SK-N-SH (cell line): Measurements from ENCODE around the gene ENOPH1. TPM values are rescaled to one million over a fixed set of nuclear protein-coding genes. Genes with fewer than 3 reads are reported as not detected.
A peak's percentile ranks its signal among the peaks of the same experiment; 100 is the strongest.

Source experiments
- CTCF ChIA-PET: fragments of 300-600, 350-600 bp; formaldehyde crosslinking; extraction: SDS; loops from one replicate; lab custom pipeline; 2021; lab: Yijun Ruan, JAX
- POLR2A ChIA-PET: fragments of 350-600 bp; sonication (Branson Sonifier 250); formaldehyde crosslinking; extraction: SDS; loops from one replicate; lab custom pipeline; 2020; ENCODE audit warnings: antibody characterized with exemption, inconsistent platforms; lab: Yijun Ruan, JAX
- DNase-seq: peaks from one replicate; pipeline ENCODE4 v3.0.0; 2012
- H2AFZ ChIP-seq: fragments of 200-600 bp; sonication (generic); 2 replicates; pipeline ENCODE4 v1.8.1; 2016; ENCODE audit warnings: antibody characterized with exemption, mild to moderate bottlenecking, low read depth
- H3F3A ChIP-seq: fragments of 200-600 bp; sonication (generic); replicated peaks from 2 replicates; pipeline ENCODE3; 2016; ENCODE audit warnings: antibody characterized with exemption, mild to moderate bottlenecking; ENCODE audit not compliant: insufficient read depth
- H3K27ac ChIP-seq, 2 experiments: fragments of 200-500 bp in 1 of 2; fragments of 200-600 bp in 1 of 2; sonication (Bioruptor generic) in 1 of 2; sonication (generic), shearing (Covaris generic) in 1 of 2; 2 replicates each; pipeline versions ENCODE4 v1.5.1 to v1.6.1; 2014 to 2016; ENCODE audit warnings: low read depth in 2 of 2, inconsistent platforms in 1 of 2, low read length in 1 of 2, mild to moderate bottlenecking in 1 of 2, mixed read lengths in 1 of 2
- H3K27me3 ChIP-seq: fragments of 200-600 bp; sonication (generic), shearing (Covaris generic); 2 replicates; pipeline ENCODE4 v1.6.1; 2016; ENCODE audit warnings: mixed run types; ENCODE audit not compliant: insufficient read depth
- H3K36me3 ChIP-seq, 2 experiments: fragments of 200-500 bp in 1 of 2; fragments of 200-600 bp in 1 of 2; sonication (Bioruptor generic) in 1 of 2; sonication (generic) in 1 of 2; replicated peaks in 1 of 2; 2 replicates each; pipeline versions ENCODE3 to v1.5.1; 2014 to 2016; ENCODE audit warnings: low read length in 1 of 2, mild to moderate bottlenecking in 1 of 2; ENCODE audit not compliant: insufficient read depth in 2 of 2, control insufficient read depth in 1 of 2
- H3K4me1 ChIP-seq, 2 experiments: fragments of 200-500 bp in 1 of 2; fragments of 200-600 bp in 1 of 2; sonication (Bioruptor generic) in 1 of 2; sonication (generic), shearing (Covaris generic) in 1 of 2; 2 replicates each; pipeline versions ENCODE4 v1.5.1 to v1.6.1; 2014 to 2016; ENCODE audit warnings: low read depth in 1 of 2, low read length in 1 of 2, mixed run types in 1 of 2; ENCODE audit not compliant: insufficient read depth in 2 of 2, control insufficient read depth in 1 of 2
- H3K4me2 ChIP-seq: fragments of 200-600 bp; sonication (generic), shearing (Covaris generic); 2 replicates; pipeline ENCODE4 v1.6.1; 2017; ENCODE audit warnings: mixed run types
- H3K4me3 ChIP-seq, 2 experiments: fragments of 200-500 bp in 1 of 2; fragments of 200-600 bp in 1 of 2; sonication (Bioruptor generic) in 1 of 2; sonication (generic), shearing (Covaris generic) in 1 of 2; 2 replicates each; pipeline versions ENCODE4 v1.5.1 to v1.8.1; 2014 to 2016; ENCODE audit warnings: low read depth in 2 of 2, inconsistent platforms in 1 of 2, low read length in 1 of 2, mild to moderate bottlenecking in 1 of 2, mixed read lengths in 1 of 2, moderate library complexity in 1 of 2
- H3K79me2 ChIP-seq: fragments of 200-600 bp; sonication (generic); 2 replicates; pipeline ENCODE4 v1.8.1; 2017; ENCODE audit warnings: mild to moderate bottlenecking; ENCODE audit not compliant: insufficient read depth
- H3K9ac ChIP-seq: fragments of 200-600 bp; sonication (generic); 2 replicates; pipeline ENCODE4 v1.6.1; 2017; ENCODE audit warnings: mixed run types
- H3K9me2 ChIP-seq: fragments of 200-600 bp; sonication (generic); 2 replicates; pipeline ENCODE4 v1.6.1; 2017; ENCODE audit warnings: mixed run types
- H3K9me3 ChIP-seq: fragments of 200-600 bp; sonication (generic); 2 replicates; pipeline ENCODE4 v1.6.1; 2017; ENCODE audit warnings: mixed run types, mild to moderate bottlenecking, moderate library complexity
- H4K20me1 ChIP-seq: fragments of 200-600 bp; sonication (generic); 2 replicates; pipeline ENCODE4 v1.6.1; 2017; ENCODE audit warnings: mild to moderate bottlenecking, mixed run types; ENCODE audit not compliant: insufficient read depth
- ELF1 ChIP-seq: IDR thresholded peaks from 2 replicates; pipeline ENCODE4 v1.4.0; 2012
- EZH2phosphoT487 ChIP-seq: fragments of 200-600 bp; sonication (generic); IDR thresholded peaks from 2 replicates; pipeline ENCODE4 v1.6.1; 2017; ENCODE audit warnings: low read depth, mixed run types, mild to moderate bottlenecking, antibody characterized with exemption, moderate library complexity, borderline replicate concordance
- FOSL2 ChIP-seq: IDR thresholded peaks from 2 replicates; pipeline ENCODE4 v1.4.0; 2012; ENCODE audit warnings: low read depth, mild to moderate bottlenecking, moderate library complexity, borderline replicate concordance
- FOXJ3 ChIP-seq: sonication (generic); formaldehyde crosslinking; IDR thresholded peaks from 2 replicates; pipeline ENCODE4 v1.5.1; 2020; ENCODE audit warnings: mild to moderate bottlenecking, missing genetic modification reagents
- FOXM1 ChIP-seq: IDR thresholded peaks from 2 replicates; pipeline ENCODE4 v1.4.0; 2012; ENCODE audit warnings: low read depth, mild to moderate bottlenecking
- GABPA ChIP-seq: IDR thresholded peaks from 2 replicates; pipeline ENCODE4 v1.4.0; 2012; ENCODE audit warnings: low read depth, mild to moderate bottlenecking
- IRF3 ChIP-seq: fragments of 150-350 bp; IDR thresholded peaks from 2 replicates; pipeline ENCODE4 v1.6.1; 2016; ENCODE audit warnings: mild to moderate bottlenecking, low read depth, low read length
- MAX ChIP-seq: IDR thresholded peaks from 2 replicates; pipeline ENCODE4 v1.4.0; 2012; ENCODE audit warnings: low read depth
- MEF2A ChIP-seq: IDR thresholded peaks from 2 replicates; pipeline ENCODE4 v1.4.0; 2012; ENCODE audit warnings: low read depth, borderline replicate concordance
- MXI1 ChIP-seq: IDR thresholded peaks from 2 replicates; pipeline ENCODE4 v1.6.1; 2012; ENCODE audit warnings: mild to moderate bottlenecking, low read depth, low read length, improper control_type of control experiment
- NRF1 ChIP-seq: IDR thresholded peaks from 2 replicates; pipeline ENCODE4 v1.6.1; 2012; ENCODE audit warnings: low read depth, mild to moderate bottlenecking, low read length
- RAD21 ChIP-seq: IDR thresholded peaks from 2 replicates; pipeline ENCODE4 v1.6.1; 2012; ENCODE audit warnings: mild to moderate bottlenecking, low read length
- RCOR1 ChIP-seq: fragments of 150-350 bp; IDR thresholded peaks from 2 replicates; pipeline ENCODE4 v1.6.1; 2017; ENCODE audit warnings: antibody characterized with exemption, low read length
- RXRA ChIP-seq: IDR thresholded peaks from 2 replicates; pipeline ENCODE4 v1.4.0; 2012; ENCODE audit warnings: low read depth, mild to moderate bottlenecking, borderline replicate concordance
- SIN3A ChIP-seq: IDR thresholded peaks from 2 replicates; pipeline ENCODE4 v1.6.1; 2012; ENCODE audit warnings: low read depth, mild to moderate bottlenecking, low read length, moderate library complexity, borderline replicate concordance
- SMC3 ChIP-seq: IDR thresholded peaks from 2 replicates; pipeline ENCODE4 v1.6.1; 2012; ENCODE audit warnings: low read depth, low read length, improper control_type of control experiment
- TCF12 ChIP-seq: IDR thresholded peaks from 2 replicates; pipeline ENCODE4 v1.4.0; 2012
- TEAD4 ChIP-seq: IDR thresholded peaks from 2 replicates; pipeline ENCODE4 v1.4.0; 2012; ENCODE audit warnings: mild to moderate bottlenecking, borderline replicate concordance; ENCODE audit not compliant: insufficient read depth
- USF2 ChIP-seq: fragments of 150-350 bp; IDR thresholded peaks from 2 replicates; pipeline ENCODE4 v1.6.1; 2017; ENCODE audit warnings: antibody characterized with exemption, low read length, low read depth, borderline replicate concordance
- YY1 ChIP-seq: IDR thresholded peaks from 2 replicates; pipeline ENCODE4 v1.4.0; 2012; ENCODE audit warnings: low read depth, mild to moderate bottlenecking
- ZBTB33 ChIP-seq: IDR thresholded peaks from 2 replicates; pipeline ENCODE4 v1.4.0; 2012; ENCODE audit warnings: low read depth, borderline replicate concordance
- WGBS: methylation state at CpG from one replicate; pipeline ENCODE4 v1.1.6; 2017; ENCODE audit warnings: low lambda C conversion rate; 5-methylcytosine and 5-hydroxymethylcytosine counted together
- polyA plus RNA-seq, 3 experiments: library from polyadenylated mRNA; depleted of rRNA; stranded (reverse); fragments of >200 nt; gene quantifications; 2 replicates each; pipeline ENCODE4 v1.2.3, GENCODE V29; 2012

Gene ENOPH1
- polyA plus RNA-seq, 1 of the 3 experiments (the other 2 are of a cell fraction) = 14.9 TPM

- peak; percentile 86; the same call in 1 of the 2 replicates for TF ChIP-seq SIN3A
- TF ChIP-seq NRF1 = peak; percentile 58
- no peak for TF ChIP-seq TCF12
- TF ChIP-seq MAX = peak; percentile 95
- peak; percentile 96 for TF ChIP-seq MXI1
- no peak; the same call in 1 of the 2 replicates for TF ChIP-seq ZBTB33
- TF ChIP-seq RXRA = no peak
- TF ChIP-seq YY1 = no peak
- no peak for TF ChIP-seq IRF3
Observed at GRCh38 chr4:82430193-82430963, at the start of gene ENOPH1, which contains the start of gene HNRNPDL (continued).

GRCh38 chr4:82380831-82381230 lies 49.6 kb upstream of the ENOPH1 start:
- H3K27me3 ChIP-seq = no peaks in the 10 kb centered on the region
- no peak overlapping the region for H3K27ac ChIP-seq
- H2AFZ ChIP-seq = no peak overlapping the region
- 0 out of 2 replicates have a peak, but pooled peaks cover 4% of the 10 kb centered on the region for H4K20me1 ChIP-seq
- H3K9ac ChIP-seq = no peak overlapping the region
- H3K4me3 ChIP-seq = no peak overlapping the region
- ChIA-PET POLR2A (interaction anchor here (1.3 to 1.5 kb wide), 2 partner anchors 20 to 48 kb away, joined by 3 to 5 read pairs; no protein-coding TSS in a partner anchor), CTCF (interaction anchor here (1.6 kb wide), 1 partner anchor 49 kb away, joined by 8 read pairs; the partner anchor contains the start of gene HNRNPDL)
- H3K9me2 ChIP-seq = no peaks in the 10 kb centered on the region
- no peak for TF ChIP-seq IRF3
- TF ChIP-seq RAD21 = no peak
- TF ChIP-seq RCOR1 = no peak
- TF ChIP-seq USF2 = no peak
- no peak for TF ChIP-seq MEF2A
- TF ChIP-seq EZH2phosphoT487 = no peak
- no peak for TF ChIP-seq GABPA
- TF ChIP-seq NRF1 = no peak
- no peak for TF ChIP-seq ZBTB33
- TF ChIP-seq SMC3 = no peak
- TF ChIP-seq FOXM1 = no peak
- TF ChIP-seq ELF1 = no peak
- TF ChIP-seq FOXJ3 (CRISPR knock-in tag) = no peak
- no peak for TF ChIP-seq FOSL2
- TF ChIP-seq TEAD4 = no peak
- TF ChIP-seq, all 33 proteins: peak for 0
- H3F3A ChIP-seq = peaks cover 4% of the 10 kb centered on the region
- no peak overlapping the region for H3K4me2 ChIP-seq
- H3K9me3 ChIP-seq = 0 out of 2 replicates have a peak, but pooled peaks cover 5% of the 10 kb centered on the region
- H3K36me3 ChIP-seq = peaks cover 0 to 5% of the 10 kb centered on the region in 2 experiments
- 78% methylated on average over 4 of the region's 4 CpGs for WGBS
- no peak for DNase-seq
- H3K79me2 ChIP-seq = peaks cover 41% of the 10 kb centered on the region
- no peaks in the 10 kb centered on the region; a peak in 2 of 4 replicates for H3K4me1 ChIP-seq
